ENCODE measurements around the gene SLC25A30.
"Not testable (repeated sequence)": the region's sequence is repeated elsewhere in the genome, so short reads cannot be mapped to it uniquely, and the experiment has no call there.

The SLC25A30 gene

DNA sequence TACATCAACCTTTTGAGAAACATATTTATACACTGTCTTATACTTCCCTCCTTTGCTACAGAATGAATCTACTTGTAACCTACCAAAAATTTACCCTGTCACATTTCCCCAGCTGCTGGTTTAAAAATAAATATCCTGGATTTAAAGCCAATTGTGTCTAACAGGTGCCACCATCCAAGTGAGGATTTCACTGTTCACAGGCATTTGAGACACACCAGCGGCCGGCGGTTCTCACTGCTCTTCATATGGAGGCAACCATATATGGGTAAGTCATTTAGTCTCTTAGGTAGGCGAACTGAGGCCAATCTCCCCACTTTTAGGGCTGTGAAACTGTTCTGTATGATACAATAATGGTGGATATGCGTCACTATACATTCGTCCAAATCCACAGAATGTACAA, 26.2 kb downstream of the SLC25A30 start:
- DNase-seq (ENCODE audit: low read depth), result no peak

DNA sequence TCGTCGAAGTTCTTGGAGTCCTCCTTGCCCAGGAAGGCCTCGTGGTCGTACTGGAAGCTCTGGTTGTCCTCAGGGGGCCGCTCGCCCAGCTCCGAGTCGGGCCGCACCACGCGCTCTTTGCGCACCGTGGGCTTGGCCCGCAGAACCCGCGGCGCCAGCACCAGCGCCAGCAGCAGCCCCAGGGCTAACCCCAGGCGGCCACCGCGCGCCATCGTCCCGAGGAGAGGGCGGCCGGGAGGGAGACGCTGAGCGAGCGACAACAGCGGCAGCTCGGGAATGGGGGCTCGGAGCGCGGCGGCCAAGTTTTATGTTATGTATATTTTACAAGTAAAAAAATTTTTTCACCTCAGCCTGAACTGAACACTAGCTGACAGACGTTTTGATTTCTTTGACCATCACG, 27.0 kb downstream of the SLC25A30 start:
- not testable (repeated sequence) for DNase-seq (ENCODE audit: low read depth)

DNA sequence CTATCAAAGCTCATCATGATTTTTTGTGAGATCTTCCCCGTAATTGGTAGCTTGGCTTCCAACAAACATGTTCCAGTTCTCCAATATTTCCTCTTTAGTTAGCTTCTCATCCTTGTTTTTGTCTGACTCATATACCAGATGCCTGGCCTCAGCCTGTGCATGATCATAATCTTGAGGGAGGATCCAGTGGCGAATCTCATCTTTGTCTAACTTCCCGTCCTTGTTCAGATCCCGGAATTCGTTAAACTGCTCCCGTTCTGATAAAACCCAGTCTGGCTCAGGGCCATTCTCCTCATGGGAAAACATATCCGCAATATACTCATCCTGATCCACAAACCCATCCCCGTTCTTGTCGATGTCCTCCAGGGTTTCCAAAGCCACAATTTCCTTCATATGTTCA, 27.8 kb downstream of the SLC25A30 start:
- not testable (repeated sequence) for DNase-seq (ENCODE audit: low read depth)

DNA sequence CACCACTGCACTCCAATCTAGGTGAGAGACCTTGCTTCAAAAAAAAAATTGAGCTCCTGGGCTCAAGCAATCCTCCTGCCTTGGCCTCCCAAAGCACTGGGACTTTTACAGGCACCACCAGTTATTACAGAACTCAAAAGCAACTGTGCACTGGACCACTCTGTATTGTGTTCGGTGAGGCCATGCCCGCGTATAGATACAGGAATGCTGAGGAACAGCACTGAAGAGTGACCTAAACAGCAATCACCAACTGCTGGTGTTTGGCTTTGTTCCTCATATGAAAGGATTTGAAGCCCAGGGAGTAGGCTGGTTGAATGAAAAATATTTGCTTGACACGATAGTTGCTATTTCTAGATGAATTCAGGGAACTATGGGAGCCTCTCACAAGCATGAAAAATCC, 29.5 kb downstream of the SLC25A30 start:
- no peak for DNase-seq (ENCODE audit: low read depth)

DNA sequence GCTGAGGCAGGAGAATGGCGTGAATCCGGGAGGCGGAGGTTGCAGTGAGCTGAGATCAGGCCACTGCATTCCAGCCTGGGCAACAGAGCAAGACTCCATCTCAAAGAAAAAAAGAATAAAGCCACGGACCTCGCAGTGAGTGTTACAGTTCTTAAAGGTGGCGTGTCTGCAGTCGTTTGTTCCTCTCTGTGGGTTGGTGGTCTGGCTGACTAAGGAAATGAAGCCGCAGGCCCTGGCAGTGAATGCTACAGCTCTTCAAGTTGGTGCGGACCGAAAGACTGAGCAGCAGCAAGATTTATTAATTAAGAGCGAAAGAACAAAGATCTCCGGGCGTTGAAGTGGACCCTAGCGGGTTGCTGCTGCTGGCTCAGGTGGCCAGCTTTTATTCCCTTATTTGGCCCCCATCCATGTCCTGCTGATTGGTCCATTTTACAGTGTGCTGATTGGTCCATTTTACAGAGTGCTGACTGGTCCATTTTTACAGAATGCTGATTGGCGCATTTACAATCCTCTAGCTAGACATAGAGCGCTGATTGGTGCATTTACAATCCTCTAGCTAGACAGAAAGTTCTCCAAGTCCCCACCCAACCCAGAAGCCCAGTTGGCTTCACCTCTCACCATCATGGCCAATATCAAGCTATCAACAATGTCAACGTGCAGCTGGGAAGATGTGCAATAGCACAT, 31.1 kb downstream of the SLC25A30 start:
- DNase-seq (ENCODE audit: low read depth), result not testable (repeated sequence)

DNA sequence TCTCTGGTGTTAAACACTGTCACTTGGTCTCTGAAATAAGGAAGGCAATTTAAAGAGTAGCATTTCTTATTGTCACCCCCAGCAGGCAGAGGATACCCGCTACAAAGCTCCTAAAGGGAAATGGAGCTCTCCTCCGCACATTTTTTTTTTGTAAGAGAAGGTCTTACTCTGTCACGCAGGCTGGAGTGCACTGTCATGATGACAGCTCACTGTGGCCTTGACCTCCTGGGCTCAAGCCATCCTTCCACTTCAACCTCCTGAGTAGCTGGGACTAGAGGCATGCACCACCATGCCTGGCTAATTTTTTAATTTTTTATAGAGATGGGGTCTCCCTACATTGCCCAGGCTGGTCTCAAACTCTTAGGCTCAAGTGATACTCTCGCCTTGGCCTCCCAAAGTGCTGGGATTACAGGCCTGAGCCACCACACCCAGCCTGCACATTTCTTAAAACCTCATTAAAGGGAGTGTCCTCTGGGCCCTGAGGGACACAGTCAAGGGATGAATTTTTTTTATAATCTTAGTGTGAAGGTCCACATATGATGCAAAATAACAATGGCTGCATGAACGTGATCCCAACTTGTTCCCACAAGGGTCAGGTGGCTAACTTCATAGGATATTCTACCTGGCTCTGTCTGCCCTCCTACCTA, 32.1 kb downstream of the SLC25A30 start:
- no peak for DNase-seq (ENCODE audit: low read depth)

DNA sequence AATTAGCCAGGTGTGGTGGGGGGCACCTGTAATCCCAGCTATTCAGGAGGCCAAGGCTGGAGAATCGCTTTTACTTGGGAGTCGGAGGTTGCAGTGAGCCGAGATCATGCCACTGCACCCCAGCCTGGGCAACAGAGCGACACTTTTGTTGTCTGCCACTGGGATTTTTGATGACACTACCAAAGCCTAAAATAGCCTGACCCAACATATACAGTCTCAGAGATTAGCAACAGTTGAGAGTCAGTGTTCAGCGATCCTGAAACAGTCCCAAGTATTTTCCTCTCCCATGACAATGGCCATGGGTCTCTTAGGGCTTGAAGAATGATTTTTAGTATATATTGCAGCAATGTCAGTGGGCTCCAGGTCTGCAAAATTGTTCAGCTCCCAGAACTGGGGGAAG, 32.9 kb downstream of the SLC25A30 start:
- DNase-seq (ENCODE audit: low read depth), result no peak

DNA sequence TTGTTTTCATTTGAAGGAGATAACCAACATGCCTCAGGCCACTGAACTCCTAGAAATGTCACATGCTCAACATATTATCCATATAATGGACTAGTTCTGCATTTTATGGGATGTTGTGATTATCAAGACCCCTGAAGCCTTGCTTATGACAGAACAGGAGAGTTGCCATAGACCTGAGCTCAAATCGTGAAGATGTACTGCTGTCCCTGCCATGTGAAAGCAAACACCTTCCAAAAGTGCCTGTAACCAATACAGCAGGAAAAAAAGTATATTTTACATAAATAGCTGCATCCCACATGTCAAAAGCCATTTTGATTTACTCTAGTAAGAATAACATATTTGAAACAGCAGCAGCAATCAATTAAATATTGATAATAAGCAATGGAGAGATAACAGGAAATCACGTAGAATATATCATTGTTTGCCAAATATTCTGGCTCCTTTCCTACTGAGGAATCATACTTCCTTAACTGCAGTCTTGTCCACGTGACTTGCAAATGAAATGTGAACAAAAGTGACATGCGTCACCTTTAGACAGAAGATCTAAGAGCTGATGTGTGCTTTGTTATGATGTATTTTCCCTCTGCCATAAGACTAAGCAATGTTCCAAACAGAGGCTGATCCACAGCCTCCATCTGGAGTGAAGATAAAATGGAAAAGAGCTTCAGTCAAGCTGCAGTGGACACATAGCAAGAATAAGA, 33.5 kb downstream of the SLC25A30 start:
- no peak for DNase-seq (ENCODE audit: low read depth)

DNA sequence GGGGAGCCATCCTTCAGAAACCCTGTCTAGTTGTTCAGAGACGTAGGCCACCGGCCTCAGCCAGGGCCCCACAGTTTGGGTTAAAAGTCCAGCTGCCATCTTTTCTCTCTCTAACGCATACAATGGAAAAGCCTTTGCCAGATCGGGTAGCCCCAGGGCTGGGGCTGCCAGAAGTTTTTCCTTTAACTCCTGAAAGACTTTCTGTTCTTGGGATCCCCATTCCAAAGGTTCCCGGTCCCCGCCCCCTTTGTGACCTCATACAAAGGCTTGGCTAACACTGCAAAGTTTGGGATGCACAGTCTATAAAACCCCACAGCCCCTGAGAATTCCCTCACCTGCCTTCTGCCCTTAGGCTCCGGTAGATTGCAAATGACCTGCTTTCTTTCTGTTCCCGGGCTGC, 35.4 kb downstream of the SLC25A30 start:
- DNase-seq (ENCODE audit: low read depth), result not testable (repeated sequence)

DNA sequence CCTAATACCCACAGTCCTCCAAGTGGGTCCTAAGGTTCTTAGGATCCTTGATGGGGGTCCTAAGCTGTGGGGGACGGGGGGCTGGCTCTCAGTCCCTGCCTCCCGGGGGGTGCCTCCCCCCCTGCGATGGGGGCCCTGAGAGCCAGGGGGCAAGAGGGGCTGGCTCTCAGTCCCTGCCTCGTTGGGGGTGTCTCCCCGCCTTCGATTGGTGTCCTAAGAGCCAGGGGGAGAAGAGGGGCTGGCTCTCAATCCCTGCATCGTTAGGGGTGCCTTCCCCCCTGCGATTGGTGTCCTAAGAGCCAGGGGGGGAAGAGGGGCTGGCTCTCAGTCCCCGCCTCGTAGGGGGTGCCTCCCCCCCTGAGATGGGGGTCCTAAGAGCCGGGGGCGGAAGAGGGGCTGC, 37.0 kb downstream of the SLC25A30 start:
- no peak for DNase-seq (ENCODE audit: low read depth)

DNA sequence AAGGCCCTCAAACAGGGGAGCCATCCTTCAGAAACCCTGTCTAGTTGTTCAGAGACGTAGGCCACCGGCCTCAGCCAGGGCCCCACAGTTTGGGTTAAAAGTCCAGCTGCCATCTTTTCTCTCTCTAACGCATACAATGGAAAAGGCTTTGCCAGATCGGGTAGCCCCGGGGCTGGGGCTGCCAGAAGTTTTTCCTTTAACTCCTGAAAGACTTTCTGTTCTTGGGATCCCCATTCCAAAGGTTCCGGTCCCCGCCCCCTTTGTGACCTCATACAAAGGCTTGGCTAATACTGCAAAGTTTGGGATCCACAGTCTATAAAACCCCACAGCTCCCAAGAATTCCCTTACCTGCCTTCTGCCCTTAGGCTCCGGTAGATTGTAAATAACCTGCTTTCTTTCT, 37.5 kb downstream of the SLC25A30 start:
- not testable (repeated sequence) for DNase-seq (ENCODE audit: low read depth)

DNA sequence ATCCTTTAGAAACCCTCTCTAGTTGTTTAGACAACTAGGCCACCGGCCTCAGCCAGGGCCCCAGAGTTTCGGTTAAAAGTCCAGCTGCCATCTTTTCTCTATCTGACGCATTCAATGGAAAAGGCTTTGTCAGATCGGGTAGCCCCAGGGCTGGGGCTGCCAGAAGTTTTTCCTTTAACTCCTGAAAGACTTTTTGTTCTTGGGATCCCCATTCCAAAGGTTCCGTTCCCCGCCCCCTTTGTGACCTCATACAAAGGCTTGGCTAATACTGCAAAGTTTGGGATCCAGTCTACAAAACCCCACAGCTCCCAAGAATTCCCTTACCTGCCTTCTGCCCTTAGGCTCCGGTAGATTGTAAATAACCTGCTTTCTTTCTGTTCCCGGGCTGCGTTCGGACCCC, 38.7 kb downstream of the SLC25A30 start:
- DNase-seq (ENCODE audit: low read depth), result not testable (repeated sequence)

DNA sequence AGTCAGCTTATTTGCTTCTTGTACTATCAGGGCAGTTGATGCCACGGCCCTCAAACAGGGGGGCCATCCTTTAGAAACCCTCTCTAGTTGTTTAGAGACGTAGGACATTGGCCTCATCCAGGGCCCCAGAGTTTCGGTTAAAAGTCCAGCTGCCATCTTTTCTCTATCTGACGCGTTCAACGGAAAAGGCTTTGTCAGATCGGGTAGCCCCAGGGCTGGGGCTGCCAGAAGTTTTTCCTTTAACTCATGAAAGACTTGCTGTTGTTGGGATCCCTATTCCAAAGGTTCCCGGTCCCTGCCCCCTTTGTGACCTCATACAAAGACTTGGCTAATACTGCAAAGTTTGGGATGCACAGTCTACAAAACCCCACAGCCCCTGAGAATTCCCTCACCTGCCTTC, 39.4 kb downstream of the SLC25A30 start:
- not testable (repeated sequence) for DNase-seq (ENCODE audit: low read depth)

DNA sequence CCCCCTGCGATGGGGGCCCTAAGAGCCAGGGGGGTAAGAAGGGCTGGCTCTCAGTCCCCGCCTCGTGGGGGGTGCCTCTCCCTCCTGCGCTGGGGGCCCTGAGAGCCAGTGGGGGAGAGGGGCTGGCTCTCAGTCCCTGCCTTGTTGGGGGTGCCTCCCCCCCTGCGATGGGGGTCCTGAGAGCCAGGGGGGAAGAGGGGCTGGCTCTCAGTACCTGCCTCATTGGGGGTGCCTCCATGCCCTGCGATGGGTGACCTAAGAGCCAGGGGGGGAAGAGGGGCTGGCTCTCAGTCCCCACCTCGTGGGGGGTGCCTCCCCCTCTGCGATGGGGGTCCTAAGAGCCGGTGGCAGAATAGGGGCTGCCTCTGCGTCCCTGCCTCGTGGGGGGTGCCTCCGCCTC, 40.9 kb downstream of the SLC25A30 start:
- DNase-seq (ENCODE audit: low read depth), result not testable (repeated sequence)

DNA sequence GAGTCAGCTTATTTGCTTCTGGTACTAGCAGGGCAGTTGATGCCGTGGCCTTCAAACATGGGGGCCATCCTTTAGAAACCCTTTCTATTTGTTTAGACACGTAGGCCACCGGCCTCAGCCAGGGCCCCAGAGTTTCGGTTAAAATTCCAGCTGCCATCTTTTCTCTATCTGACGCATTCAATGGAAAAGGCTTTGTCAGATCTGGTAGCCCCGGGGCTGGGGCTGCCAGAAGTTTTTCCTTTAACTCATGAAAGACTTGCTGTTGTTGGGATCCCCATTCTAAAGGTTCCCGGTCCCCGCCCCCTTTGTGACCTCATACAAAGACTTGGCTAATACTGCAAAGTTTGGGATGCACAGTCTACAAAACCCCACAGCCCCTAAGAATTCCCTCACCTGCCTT, 41.5 kb downstream of the SLC25A30 start:
- DNase-seq (ENCODE audit: low read depth), result not testable (repeated sequence)

DNA sequence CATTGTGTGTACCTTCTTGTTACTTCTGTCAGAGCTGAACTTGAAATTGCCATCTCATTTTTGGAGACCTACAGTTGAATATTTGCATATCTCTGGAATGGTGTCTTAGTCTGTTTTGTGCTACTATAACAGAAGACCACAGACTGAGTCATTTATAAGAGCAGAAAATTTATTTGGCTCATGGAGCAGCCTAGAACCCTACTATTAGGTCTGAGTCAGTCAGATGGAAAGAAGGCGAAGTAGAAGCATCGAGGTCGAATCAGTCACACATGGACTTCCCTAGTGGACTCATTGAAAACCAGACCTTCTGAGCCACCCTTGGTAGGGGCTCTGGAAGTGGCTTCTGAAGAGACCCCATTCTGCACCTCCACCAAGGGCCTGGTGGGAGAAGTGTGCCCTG, 43.3 kb downstream of the SLC25A30 start:
- no peak for DNase-seq (ENCODE audit: low read depth)

DNA sequence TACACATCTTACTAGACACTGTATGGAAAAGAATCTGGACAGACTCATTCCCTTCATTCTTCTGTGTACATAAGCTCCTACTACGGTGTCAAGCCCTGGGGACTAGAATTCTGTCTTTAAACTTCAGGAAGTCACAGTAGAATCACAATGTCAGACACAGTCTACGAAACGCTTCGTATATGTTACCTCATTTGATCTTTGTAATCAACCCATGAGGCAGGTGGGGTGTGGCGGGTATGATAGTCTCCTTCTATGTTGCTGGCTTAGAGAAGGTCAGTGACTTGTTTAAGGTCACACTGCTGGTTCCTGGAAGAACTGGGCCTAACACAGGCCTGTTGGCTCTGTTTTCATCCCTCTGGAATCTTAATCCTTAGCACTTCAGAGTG, 45.0 kb downstream of the SLC25A30 start:
- no peak for DNase-seq (ENCODE audit: low read depth)

DNA sequence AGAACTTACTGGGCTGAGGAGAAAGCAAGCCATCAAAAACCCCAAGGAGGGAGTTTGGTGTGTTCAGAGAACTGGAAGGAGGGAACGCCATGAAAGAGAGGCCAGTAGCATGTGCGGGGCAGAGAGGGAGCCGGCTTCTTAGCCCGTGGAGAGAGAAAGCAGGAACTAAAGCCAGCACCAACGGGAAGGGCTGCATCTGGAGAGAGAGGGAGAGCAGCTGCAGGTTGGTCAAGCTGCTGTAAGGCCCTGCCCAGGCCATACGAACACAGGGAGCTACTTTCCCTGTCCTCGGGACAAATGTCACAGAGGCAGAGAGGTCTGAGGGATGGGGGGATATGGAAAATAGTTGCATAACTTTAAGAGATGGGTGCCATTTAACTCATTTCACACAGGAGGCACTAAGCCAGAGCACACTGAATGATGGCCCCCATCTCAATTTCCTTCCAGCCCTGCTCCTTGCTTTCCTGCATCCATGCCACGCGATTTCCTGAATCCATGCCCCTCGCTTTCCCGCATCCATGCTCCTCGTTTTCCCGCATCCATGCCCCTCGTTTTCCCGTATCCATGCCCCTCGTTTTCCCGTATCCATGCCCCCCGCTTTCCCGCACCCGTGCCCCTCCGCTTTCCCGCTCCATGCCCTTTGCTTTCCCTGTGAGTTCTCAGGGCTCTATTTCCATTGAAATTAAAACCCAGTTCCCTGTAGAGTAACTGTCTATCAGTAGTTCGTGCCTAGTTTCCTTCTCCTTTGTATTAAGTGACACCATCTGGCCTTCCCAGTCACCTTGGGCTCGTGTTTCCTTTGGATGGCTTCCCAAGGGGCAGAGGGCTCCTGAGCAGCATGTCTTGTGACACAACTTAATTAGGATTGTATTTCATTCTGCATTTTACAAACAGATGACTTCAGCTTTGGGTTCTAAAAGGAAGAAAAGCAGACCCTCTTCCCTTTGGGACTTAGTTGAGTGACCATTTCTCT, 45.7 kb downstream of the SLC25A30 start:
- no peak for DNase-seq (ENCODE audit: low read depth)

DNA sequence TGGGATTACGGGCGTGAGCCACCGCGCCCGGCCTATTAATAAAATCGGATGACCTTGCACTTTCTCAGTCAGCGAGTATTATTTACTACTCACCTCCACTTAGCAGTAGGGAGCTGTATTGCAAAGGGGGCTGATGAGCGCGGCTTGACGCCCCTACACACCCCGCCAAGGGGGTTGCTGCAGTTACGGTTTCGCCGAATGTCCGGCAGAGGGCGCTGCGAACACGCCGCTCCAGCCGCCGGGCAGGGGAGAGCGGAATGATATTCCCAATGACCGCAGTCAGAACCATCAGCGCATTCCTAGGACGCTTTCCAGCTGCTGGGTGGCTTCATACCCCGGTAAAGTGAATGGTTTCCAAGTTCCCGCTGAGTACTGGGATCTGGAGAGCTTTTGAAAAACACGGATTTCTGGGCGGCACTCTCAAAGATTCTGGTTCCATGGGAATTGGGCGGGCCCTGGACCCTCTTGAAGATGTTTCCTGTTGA, 47.2 kb downstream of the SLC25A30 start:
- no peak for DNase-seq (ENCODE audit: low read depth)

DNA sequence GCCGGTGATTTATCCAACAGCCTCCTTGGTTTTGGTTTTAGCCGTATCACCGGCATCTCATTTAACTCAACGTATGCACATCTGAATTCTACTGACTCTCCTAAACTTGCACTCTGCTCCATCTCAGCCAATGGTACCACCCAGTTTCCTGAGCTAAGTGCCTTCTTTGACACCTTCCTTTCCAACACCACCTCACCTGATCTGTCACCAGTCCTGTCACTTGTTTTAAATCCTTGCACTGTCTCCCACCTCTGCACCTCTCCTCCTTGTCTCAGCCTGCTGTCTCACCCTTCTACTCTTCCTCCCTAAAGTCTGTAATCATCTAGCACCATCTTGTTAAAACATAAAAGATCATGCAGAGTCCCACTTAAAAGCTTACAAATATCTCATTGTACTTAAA, 49.1 kb downstream of the SLC25A30 start:
- no peak for DNase-seq (ENCODE audit: low read depth)

DNA sequence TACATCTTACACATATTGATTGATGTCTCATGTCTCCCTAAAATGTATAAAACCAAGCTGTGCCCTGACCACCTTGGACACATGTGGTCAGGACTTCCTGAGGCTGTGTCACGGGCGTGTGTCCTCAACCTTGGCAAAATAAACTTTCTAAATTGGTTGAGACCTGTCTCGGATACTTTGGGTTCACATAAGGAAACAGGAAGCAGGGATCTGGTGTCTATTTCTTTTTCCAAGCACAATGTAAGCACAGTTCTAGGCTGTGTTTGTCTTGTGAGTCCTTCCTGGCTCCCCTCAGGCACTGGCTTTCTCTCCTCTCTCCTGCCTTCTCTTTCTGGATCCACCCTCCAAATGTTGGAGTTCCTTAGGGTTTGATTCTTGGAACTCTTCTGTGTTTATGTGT, 49.6 kb downstream of the SLC25A30 start:
- DNase-seq (ENCODE audit: low read depth), result no peak

DNA sequence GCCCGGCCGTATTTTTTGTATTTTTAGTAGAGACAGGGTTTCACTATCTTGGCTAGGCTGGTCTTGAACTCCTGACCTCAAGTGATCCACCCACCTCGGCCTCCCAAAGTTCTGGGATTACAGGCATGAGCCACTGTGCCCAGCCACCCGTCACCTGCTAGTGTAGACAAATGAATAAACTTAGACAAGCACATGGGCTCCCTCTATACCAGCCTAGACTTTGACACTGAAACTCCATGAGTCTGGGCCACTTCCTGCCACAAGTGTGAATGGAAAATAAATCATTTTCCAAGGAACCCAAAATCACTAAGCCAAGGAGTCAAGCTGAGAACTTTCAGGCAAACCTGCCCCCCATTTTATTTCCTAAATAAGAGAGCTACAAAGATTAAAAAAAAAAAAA, 50.2 kb downstream of the SLC25A30 start:
- DNase-seq (ENCODE audit: low read depth), result no peak
